Pulmonary artery endothelial cell (primary cell): ENCODE data around the gene ZNF248. TPM values are rescaled to one million over a fixed set of nuclear protein-coding genes. Genes with fewer than 3 reads are reported as not detected.

Source experiments
- DNase-seq: peaks from one replicate; pipeline ENCODE4 v3.0.0-alpha.2; 2011; ENCODE audit warnings: low read depth, low spot score
- total RNA-seq: library from RNA; depleted of rRNA; stranded (reverse); fragments of >200 nt; gene quantifications from 2 replicates; pipeline ENCODE4 v1.2.3, GENCODE V29; 2014

ZNF248 gene
- total RNA-seq, 1 donor from 2014 or later: 3.9 TPM

DNA sequence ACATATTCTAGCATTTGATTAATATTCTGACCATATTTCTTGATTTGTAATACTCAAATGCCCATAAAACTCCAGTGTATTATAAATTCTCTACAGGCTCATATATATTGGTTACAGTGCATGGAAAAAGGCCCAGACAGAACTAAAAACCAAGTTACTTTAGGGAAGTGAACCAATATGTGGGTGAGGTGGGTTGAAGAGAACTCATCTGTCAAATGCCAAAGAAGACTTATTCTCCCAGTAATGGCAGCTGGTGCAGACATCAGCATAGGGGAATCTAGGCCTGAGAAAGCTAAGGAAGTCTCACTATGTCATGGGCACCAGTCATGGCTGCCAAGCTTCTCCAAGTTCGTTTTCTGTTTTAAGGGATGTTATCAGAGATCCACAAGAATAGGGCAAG is 30.6 kb downstream of the ZNF248 start:
- no peak for DNase-seq

DNA sequence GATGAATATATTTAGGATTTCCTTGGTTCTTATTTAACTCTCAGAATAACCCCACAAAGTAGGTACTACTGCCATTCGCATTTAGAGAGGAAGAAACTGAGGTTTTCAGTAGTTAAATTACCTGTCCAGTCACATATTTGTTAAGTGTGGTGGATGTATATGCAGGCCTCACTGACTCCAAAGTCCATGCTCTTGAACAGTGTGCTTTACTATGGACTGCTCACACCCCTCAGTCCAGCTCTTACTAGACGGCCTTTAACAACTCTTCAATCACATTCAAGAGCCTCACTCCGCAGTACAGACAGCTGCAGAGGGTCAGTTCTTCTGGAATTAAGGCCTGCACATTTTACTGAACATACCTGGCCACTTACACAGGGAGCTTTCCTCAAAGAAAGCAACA is 36.2 kb downstream of the ZNF248 start:
- DNase-seq: no peak

DNA sequence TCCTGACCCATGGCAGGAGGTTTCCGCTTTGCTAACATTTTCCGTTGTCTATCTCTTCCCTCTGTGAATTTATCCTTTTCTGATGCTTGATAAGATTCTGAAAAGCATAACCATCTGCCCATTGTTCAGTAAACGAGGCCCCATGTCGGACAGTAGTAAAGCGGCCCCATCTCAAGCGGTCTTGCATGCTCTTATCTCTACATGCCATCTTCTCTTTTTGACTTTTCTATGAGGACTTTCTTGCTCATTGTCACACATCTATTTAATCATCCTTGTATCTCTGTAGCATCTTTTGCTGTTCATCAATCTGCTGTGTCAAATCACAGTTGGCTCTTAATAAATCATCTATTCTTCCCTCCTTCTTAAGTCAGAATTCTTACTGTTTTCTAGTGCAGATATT is 37.6 kb downstream of the ZNF248 start:
- no peak for DNase-seq

DNA sequence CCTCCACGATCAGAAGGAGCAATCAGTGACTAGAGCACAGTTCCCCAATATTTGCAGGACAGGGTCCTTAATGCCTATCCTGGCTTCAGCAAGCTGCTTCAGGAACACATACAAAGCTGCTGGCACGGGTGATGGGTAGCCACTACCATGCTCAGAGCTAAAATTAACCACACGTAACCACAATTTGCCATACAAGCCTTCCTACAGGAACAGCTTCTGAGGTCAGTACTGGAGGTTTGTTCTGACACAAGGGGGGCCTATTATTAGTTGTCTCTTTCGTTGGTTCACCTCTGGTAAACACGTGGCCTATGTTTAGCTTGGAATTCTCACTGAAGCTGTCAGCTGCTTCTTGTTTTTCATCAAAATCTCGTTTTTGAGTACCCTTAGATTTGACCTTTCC is 41.1 kb downstream of the ZNF248 start:
- no peak for DNase-seq

DNA sequence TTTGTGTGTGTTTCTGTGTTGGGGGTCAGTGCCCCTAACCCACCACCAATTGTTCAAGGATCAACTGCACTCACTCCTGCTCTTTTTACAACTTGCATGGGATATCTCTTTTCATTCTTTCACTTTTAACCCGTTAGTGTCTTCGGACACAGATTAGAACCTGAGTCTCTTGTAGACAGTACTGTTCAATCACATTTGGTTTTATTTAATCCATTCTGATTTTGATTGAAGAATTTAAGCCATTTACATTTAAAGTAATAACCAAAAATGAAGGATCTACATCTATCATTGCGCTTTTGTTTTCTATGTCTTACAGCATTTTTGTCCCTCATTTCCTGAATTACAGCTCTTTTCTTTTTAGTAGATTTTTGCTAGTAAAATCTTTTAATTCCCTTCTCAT is 43.6 kb downstream of the ZNF248 start:
- no peak for DNase-seq

DNA sequence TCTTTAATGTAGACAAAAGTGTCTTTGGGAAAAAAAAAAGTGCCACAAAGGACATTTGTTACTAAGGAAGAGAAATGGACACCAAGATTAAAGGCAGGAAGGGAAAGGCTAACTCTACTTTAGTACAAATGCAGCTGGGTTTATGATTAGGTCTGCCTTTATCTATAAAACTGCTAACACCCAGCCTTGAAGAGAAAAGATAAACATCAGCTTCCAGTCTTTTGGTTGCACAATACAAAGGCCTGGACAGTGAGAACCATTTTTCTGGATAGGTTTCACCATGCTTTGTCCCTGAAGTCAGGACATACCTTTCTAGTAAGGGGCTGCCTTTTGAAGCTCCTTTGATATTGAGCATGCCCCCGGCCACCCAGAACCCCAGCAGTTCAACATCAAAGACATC is 45.1 kb downstream of the ZNF248 start:
- DNase-seq: no peak

DNA sequence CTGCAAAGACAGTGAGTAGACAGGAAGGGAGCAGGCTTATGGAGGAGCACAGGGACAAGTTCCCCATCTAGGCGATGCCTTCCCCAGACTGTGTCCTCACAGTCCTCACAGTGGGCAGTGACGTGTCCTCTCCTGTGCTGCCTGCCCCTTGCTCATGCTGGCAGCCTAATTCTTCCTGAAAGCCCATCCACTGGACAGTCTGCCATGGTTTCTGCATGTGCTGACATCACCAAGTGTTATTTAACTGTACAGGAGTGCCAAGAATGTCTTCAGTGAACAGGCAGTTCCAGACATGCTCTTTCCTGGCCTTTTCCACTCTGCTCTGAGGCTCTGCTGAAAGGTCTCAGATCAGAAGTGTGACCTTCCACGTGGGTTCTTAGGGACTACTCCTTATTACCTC is 54.1 kb downstream of the ZNF248 start:
- no peak for DNase-seq

DNA sequence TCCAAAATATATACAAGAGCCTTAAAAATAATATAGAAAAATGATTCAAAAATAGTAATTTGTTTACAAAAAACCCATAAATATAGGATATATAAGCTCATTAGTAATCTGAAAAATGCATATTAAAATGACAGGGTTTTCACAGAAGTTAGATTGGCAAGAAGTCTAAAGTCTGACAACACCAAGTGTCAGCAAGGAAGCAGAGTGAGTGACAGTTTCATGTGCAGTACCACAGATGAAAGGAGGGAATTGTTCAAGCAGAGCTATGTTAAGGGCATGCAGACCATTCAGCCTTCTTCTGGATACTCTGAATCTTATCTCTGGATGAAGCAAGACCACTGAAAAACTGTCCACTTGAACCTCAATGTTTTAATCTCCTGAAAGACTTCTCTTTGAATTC is 55.9 kb downstream of the ZNF248 start:
- DNase-seq: no peak

DNA sequence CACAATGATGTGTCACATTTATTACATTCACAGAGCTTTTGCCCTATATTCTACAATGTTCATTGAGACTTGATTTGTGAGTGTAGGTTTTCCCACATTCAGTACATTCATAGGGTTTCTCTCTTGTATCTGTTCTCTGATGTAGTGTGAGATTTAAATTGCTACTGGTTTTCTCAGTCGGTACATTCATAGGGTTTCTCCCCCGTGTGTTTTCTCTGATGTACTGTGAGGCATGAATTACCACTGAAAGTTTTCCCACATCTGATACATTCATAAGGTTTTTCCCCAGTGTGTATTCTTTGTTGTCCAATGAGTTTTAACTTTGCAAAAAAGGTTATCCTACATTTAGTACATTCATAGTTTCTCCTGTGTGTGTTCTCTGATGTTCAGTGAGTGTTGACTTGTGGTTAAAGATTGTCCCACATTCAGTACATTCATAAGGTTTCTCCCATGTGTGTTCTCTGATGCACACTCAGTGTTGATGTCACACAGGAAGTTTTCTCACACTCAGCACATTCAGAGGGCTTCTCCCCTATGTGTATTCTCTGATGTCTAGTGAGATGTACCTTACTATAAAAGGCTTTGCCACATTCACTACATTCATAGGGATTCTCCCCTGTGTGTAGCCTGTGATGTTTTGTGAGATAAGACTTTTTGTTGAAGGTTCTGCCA is 63.0 kb downstream of the ZNF248 start:
- no peak for DNase-seq

DNA sequence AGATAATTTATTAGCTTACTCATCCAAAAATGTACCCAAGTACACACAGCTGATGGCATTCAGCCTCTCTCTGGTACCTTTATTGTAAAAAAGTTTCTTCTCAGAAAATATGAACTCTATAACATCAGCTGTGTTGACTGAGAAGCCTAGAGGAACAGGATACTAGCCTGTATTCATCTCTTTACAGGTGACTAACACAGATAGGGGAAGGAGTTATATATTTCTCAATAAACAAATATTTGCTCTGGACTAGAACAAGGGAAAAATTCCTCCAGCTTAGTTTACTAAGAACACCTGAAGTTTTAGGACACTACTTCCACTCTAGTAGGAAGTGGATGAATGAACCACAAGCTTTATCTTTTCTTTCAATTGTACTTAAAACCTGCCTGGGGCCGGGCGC is 67.8 kb downstream of the ZNF248 start:
- no peak for DNase-seq

DNA sequence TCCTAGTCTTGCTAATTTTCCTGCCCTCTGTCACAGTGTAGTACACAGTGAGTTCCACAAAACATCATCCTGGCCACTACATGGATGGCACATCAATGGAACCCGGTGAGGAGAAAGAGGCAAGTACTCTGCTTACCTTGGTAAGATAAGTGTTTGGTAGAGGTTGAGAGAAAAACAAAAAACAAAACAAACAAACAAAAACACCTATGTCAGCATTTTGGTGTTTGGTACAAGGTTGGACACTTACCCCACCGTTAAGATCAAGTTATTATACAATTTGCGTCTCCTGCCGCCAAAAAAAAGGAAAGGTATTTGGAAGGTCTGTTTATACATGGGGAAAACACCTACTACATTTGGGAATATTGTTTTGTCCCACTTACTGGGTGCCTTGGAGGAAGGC is 72.7 kb downstream of the ZNF248 start:
- DNase-seq: no peak

DNA sequence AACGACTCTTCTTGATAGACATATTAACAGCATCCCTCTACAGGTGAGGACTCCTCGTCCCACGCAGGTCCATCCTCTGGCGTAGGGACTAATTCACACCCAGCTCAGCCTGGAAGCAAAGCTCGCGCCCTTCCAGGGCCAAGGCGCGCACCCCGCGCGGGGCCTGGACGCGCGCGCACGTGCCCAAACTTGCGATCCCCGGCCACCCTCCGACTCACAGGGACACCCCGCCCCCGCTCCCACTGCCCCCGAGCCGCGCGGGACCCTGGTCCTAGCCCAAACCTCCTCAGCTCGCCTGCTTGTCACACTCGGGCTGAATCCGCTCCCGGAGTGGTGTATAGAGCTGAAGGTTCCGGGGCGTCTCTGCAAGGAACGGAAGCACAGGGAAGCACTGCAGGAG is 76.9 kb downstream of the ZNF248 start:
- no peak for DNase-seq

DNA sequence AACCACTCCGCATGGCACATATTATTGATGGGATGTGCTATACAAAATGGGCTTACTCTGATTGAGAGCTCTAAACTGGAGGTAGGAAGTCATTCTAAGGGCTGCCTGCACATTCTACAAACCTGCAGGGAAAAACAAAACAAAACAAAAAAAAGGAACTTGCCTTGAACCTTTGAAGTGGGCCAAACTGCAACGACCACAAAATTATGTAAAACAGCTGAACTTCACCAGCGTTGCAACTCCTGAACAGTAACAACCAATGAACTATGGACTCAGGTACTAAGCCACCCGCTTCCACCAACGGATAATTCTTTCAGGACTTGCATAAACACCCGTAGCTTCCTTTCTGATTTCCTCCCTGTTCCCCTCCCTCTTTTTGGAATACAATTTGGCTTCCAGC is 80.4 kb downstream of the ZNF248 start:
- no peak for DNase-seq

DNA sequence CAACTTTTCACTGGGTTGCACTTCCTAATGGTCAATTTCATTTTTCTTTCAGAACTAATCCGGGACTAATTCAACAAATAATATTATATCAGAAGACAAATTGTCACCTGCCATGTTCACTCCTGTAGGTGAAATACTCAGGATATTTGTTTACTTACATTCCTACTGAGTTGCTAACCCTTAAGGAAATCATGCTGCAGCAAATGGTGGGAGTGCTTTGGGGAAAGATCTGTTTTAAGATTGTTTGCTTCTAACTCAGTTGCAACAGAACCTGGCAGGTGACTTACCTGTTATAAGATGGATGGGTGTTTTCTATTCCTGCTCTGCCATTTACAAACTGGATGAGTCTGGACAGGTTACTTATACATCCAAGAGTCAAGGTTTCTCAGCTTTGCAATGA is 81.8 kb downstream of the ZNF248 start:
- no peak for DNase-seq

DNA sequence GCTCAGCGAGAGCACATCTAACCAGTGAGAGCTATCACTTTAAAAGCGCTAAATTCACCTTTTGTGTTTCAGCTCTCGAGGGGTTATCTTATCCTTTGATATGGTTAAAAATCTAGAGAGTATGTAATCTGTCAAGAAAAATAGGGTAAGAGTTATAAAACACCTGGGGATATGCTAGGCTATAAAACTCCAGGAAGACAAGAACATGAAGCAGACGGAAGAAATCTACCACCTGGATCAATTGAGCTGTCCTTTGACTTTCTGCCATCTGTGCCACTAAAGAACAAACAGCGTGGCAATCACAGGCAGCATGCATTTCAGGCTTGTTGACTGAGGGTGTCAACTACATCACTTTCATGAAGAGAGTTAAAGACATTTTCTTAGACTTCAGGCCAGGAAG is 83.1 kb downstream of the ZNF248 start:
- no peak for DNase-seq

DNA sequence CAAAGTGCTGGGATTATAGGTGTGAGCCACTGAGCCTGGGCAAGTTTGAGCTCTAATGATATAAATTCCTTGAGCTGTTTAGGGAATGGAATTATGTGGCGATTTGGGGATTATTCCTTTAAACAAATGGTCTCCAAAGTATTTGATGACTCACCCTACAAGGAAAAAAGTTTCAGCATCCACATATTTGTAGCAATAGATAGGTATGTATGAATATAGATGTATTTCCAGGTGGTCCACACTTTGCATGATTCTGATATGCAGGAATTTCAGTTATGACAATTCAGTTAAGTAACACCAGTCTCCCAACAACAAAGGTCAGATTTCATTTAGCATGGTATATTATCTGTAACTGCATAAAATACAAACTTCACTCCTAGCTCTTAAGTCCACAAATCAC is 92.2 kb downstream of the ZNF248 start:
- DNase-seq: no peak

DNA sequence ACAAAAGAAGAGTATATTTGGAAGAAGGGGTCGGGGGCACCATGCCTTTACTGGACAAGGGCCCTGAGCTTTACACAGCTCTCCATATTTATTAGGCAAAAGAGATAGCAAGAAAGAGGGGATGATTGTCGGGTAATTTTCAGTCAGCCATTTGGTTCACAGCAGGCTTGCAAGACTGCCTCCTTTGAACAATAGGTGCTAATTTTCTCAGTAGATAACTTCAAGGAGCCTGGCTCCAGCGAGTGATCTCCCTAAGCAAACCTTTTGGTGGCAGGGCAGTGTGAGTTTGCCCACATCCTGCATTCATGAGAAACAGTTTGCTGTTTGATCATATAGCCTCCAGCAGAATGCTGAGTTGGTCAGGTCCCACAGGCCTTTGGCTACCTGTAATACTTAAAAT is 94.3 kb downstream of the ZNF248 start:
- no peak for DNase-seq

DNA sequence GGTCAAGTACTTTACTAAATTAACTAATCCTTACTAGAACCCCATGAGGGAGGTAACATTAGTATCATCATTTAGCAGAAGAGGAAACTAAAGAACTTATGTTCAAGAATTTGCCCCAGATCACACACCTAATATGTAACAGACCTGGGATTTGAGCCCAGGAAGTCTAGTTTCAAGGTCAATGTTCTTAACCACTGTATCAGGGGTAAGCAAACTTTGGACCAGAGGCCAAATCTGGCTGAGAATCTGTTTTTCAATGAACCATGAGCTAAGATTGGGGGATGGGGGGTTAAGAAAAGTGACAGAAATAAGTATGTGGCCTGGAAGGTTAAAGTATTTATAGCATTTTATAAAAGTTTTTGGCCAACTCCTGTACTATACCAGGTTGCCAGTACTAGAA is 95.1 kb downstream of the ZNF248 start:
- DNase-seq: no peak

DNA sequence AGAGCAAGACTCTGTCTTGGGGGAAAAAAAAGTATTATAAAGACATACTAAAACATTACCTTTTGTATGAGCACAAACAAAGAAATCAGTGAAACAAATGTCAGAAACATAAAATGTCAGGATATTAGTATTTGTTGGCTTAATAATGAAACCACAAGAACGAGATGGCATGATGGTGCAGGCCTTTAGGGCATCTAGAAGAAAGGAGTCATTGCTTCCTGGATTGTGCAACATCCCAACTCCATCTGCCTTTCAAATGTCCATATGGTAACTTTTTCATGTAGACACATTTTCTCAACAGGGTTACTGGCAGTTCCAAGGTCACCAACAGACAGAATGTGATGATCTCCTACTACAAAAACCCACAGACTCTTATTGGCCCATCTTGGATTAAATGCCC is 96.6 kb downstream of the ZNF248 start:
- DNase-seq: no peak

DNA sequence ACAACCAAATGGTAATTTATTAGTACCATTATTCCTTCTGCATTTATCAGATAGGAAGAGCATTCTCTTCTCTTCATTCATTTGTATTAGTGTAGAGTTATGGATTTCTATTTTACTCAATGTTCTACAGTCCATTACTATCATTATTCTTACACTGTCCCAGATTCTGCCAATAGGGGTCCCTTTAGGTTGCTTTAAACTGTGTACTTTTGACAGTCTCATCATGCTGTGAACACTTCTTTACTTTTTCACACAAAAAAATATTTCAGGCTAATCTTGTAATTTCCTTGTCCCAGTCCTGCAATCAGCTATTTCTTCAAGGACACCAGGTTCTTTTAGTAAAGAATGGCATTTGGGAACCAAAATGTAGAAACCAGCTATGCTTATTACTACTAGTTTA is 99.3 kb downstream of the ZNF248 start:
- no peak for DNase-seq

DNA sequence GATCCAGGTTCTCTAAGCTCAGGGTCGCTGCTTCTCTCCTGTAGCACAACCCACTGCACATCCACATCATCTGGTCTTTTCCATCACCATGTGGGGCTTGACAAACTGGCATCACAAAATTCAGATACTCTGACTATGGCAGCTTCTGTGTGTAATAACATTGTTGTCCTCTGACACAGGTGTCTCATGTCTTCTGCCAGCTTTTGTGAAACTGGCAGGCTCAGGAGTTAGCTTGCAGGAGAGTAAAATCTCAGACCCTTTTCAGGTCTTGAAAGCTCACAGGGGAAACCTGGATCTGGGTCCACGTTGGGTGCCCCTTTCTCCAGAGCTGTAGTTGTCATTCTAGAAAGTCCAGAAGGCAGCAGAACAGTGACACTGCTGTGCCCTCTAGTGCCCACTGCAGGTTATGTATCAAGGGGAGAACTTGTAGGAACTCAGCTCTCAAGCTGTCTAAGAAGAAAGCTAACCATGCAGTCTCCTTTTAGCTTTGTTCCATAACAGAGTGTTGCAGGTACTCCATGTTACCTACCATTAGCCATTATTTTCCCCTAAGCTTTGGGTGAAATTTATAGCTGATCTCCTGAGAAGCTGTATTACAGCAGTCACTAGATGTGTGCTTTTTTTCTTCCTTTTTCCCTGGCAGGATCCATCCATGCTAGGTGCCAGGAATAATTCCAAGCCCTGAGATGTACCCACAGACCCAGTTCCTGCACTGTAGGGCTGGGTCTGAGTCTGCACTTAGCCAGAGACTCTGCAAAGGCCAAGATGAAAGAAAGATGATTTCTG is 102.7 kb downstream of the ZNF248 start:
- no peak for DNase-seq

DNA sequence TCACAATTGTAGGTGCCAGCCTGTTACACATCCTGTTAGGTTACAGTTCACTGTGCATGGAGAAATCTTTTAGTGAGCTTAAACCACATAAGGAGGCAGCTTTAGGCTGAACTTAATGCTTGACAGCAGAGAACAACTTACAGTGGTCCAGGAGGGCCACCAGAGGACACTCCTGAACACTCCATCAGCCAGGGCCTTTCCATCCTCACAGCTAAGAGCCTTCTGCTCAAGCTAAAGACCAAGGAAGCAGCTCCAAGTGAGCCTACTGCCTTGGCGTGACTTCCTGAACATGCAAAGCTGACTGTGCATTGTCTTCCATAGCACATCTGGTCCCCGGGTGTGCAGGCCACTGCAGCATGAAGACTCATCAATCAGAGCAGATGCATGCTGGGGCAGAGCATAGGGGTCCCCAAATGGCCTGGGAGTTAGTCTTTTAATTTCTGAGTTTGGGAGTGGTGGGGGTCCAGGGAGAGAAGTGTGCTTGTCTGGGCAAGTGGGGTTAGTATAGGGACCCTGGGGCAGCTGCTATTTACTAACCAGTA is 105.0 kb downstream of the ZNF248 start:
- no peak for DNase-seq

DNA sequence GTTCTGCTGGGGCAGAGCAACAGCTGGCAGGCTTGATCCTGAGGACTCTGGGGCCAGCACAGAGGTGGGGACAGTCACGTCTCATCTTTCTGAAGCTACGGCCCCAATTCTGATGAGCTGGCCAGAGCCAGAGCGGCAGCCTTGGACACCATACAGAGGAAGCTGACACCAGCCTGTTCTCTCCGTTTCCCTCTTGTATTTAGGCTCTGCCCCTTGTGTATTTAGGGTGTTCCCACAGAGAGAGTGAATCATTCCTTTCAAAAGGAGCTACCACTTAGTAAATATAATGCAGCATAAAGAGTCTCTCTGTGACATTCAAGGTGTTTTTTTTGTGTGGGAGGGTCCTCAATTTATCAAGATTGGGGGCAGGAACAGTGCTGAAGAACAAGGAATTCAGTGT is 109.2 kb downstream of the ZNF248 start:
- DNase-seq: no peak
